ENCODE results near the gene HOXC12. TPM values are rescaled to one million over a fixed set of nuclear protein-coding genes. Genes with fewer than 3 reads are reported as not detected.
A peak's percentile ranks its signal among the peaks of the same experiment; 100 is the strongest.

HOXC12 gene
- total RNA-seq, 1 experiment from 2014 or later = 5.1 TPM

- CTCF ChIA-PET = no interaction called here
- in situ Hi-C loops (cut with HindIII; ENCODE audit: low pct_unique_long_range_greater_than_20kb, low sequenced_read_pairs) = no loop called here
- no peaks in the 10 kb centered on the region for H3K27me3 ChIP-seq (ENCODE audit: control insufficient read depth, insufficient read depth, low read length)
Observed at GRCh38 chr12:53944907-53945847, 9.5 kb upstream of the HOXC12 start.

More at GRCh38 chr12:53944907-53945847, 9.5 kb upstream of the HOXC12 start:
- intact Hi-C loops (cut with micrococcal nuclease; ENCODE audit: unreplicated experiment) = loop anchor here (5.0 kb wide), 2 partner anchors 118 to 178 kb away; no protein-coding TSS in a partner anchor
- no peak for DNase-seq (ENCODE audit: low read depth, low spot score)
- peaks cover 5% of the 10 kb centered on the region for H3K36me3 ChIP-seq (ENCODE audit: control insufficient read depth, insufficient read depth, low read length)
- ATAC-seq = no peak
- H3K9me3 ChIP-seq (ENCODE audit: control insufficient read depth, insufficient read depth, low read depth, low read length) = no peaks in the 10 kb centered on the region
- POLR2A ChIA-PET = interaction anchor here (0.6 kb wide), 1 partner anchor 13 kb away, joined by 4 read pairs; no protein-coding TSS in a partner anchor
- peak overlapping the region; percentile 99 for H3K27ac ChIP-seq (ENCODE audit: low read length)
- TF ChIP-seq REST (IDR thresholded peaks at IDR 0.05; ENCODE audit: insufficient read depth in 1 of 2, low read depth in 2 of 2, low read length in 1 of 2) = no peak
- no peak for TF ChIP-seq TCF7L2 (IDR thresholded peaks at IDR 0.05; ENCODE audit: low read depth, low read length)
- TF ChIP-seq SIN3A (IDR thresholded peaks at IDR 0.05; ENCODE audit: borderline replicate concordance, insufficient read depth, low read depth, low read length) = no peak
- TF ChIP-seq CTCF (IDR thresholded peaks at IDR 0.05) = no peak
- TF ChIP-seq POLR2AphosphoS5 (IDR thresholded peaks at IDR 0.05; ENCODE audit: low read depth, low read length) = no peak
- H3K4me3 ChIP-seq (ENCODE audit: low read depth in 2 of 2, low read length in 2 of 2) = no peak overlapping the region
- peaks cover 72% of the 10 kb centered on the region for H3K4me1 ChIP-seq (ENCODE audit: control insufficient read depth, insufficient read depth, low read length)
- BruUV-seq (replicated peaks) = no TSS peak

Measured in Panc1 (cell line).